22Rv1 (cell line): ENCODE results near the gene SLC25A28.

ENCODE experiments used
- ZFX ChIP-seq: fragments of 450-650 bp; IDR thresholded peaks from 2 replicates; pipeline ENCODE4 v1.6.1; 2017; ENCODE audit warnings: antibody characterized with exemption, borderline replicate concordance
- TF ChIP-seq, protein P1 (sequence below): fragments of 450-650 bp; IDR thresholded peaks from 2 replicates; pipeline ENCODE4 v1.5.1; 2017; ENCODE audit warnings: mild to moderate bottlenecking

DNA sequence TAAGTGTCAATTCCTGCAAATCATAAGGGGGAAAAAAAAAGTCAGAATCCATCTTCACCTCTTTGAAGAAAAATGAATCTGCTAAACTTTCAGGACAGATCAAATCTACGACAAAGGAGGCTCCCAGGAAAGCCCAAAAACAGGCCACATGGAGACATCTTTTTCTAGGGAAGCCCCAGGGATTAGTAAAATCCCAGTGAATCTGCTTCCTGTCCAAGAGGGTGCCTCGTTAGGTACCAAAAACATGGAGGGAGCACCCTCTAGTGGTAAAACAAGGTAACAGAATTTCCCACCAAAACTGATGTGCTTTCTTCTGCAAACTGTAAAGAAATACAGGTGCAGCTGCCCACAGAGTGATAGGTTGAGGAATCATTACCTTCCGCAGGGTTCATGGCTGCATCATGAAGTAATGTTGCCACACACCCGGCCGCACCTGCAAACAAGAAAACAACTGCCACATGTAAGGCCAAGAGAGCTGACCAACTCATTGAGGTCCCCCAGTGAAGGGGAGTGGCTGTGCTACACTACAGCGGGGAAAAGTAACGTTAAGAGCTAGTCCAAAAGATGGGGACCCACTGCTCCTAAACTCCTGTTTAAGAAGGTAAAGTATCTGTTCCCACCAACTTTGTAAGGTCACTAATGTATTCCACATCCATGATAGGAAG, 7.9 kb downstream of the SLC25A28 start:
- TF ChIP-seq, protein P1, sequence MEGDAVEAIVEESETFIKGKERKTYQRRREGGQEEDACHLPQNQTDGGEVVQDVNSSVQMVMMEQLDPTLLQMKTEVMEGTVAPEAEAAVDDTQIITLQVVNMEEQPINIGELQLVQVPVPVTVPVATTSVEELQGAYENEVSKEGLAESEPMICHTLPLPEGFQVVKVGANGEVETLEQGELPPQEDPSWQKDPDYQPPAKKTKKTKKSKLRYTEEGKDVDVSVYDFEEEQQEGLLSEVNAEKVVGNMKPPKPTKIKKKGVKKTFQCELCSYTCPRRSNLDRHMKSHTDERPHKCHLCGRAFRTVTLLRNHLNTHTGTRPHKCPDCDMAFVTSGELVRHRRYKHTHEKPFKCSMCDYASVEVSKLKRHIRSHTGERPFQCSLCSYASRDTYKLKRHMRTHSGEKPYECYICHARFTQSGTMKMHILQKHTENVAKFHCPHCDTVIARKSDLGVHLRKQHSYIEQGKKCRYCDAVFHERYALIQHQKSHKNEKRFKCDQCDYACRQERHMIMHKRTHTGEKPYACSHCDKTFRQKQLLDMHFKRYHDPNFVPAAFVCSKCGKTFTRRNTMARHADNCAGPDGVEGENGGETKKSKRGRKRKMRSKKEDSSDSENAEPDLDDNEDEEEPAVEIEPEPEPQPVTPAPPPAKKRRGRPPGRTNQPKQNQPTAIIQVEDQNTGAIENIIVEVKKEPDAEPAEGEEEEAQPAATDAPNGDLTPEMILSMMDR: peak; percentile 88
- TF ChIP-seq ZFX: no peak
